ENCODE data around the gene WDR77.

Gene WDR77

DNA sequence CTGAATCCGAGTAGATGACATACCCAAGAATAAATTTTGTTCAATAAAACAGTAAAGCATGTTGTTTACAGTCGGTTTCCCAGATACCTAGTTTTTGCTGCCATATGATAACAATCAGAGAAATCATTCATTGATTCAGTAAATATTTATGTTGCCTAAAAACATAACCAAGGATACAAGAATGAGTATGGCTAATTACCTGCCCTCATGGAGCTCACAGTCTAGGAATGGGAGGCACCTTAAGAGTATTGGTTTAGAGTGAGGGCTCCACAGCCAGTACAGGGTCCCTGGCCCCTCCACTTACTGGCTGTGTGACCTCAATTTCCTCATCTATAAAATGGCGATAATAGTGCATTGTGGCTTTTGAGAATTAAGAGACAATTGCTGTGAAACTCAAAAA lies 1.1 kb upstream of the WDR77 start:
- DNase-seq (ENCODE audit: low spot score) = no peak
- TF ChIP-seq, protein P1, sequence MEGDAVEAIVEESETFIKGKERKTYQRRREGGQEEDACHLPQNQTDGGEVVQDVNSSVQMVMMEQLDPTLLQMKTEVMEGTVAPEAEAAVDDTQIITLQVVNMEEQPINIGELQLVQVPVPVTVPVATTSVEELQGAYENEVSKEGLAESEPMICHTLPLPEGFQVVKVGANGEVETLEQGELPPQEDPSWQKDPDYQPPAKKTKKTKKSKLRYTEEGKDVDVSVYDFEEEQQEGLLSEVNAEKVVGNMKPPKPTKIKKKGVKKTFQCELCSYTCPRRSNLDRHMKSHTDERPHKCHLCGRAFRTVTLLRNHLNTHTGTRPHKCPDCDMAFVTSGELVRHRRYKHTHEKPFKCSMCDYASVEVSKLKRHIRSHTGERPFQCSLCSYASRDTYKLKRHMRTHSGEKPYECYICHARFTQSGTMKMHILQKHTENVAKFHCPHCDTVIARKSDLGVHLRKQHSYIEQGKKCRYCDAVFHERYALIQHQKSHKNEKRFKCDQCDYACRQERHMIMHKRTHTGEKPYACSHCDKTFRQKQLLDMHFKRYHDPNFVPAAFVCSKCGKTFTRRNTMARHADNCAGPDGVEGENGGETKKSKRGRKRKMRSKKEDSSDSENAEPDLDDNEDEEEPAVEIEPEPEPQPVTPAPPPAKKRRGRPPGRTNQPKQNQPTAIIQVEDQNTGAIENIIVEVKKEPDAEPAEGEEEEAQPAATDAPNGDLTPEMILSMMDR (IDR thresholded peaks at IDR 0.05; ENCODE audit: extremely low read depth, missing control alignments) = no peak

DNA sequence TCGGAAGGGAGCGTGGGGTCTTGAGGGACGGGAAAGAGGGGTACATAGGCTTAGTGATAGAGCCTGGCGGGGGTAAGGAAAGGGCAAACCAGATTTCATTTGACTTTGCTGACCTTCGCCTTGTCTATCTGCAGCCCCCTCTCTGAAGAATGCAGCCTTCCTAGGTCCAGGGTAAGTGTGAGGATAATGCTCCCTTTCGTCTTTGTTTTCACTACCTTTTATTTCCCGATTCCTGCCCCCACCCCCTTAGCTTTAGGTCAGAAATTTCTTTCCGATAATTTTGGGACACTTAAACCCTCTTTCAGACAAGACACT lies 604 bp upstream of the WDR77 start:
- no peak for DNase-seq (ENCODE audit: low spot score)
- TF ChIP-seq, protein P1 (IDR thresholded peaks at IDR 0.05; ENCODE audit: extremely low read depth, missing control alignments) = no peak

DNA sequence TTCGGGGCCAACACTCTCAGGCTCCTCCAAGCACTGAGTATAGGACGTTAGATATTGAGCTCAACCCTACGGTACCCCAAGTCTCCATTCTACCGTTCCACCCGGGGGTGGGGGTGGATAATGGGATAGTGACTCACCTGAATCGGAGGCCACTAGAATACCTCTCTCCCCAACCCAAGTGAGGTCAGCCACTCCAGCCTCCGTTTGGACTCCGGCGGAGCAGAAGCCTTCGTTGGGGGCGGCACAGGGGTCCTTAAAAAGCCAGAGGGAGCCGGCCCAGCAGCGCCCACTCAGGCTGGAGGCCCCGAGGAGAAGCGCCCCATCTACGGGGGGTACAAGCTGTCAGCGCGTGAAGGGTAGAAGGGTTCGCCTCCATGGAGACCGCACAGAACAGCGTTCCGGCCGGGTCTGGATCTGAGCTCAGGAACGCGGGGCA lies 556 bp downstream of the WDR77 start:
- TF ChIP-seq, protein P1 (IDR thresholded peaks at IDR 0.05; ENCODE audit: extremely low read depth, missing control alignments) = no peak
- peak; percentile 13 for DNase-seq (ENCODE audit: low spot score)

DNA sequence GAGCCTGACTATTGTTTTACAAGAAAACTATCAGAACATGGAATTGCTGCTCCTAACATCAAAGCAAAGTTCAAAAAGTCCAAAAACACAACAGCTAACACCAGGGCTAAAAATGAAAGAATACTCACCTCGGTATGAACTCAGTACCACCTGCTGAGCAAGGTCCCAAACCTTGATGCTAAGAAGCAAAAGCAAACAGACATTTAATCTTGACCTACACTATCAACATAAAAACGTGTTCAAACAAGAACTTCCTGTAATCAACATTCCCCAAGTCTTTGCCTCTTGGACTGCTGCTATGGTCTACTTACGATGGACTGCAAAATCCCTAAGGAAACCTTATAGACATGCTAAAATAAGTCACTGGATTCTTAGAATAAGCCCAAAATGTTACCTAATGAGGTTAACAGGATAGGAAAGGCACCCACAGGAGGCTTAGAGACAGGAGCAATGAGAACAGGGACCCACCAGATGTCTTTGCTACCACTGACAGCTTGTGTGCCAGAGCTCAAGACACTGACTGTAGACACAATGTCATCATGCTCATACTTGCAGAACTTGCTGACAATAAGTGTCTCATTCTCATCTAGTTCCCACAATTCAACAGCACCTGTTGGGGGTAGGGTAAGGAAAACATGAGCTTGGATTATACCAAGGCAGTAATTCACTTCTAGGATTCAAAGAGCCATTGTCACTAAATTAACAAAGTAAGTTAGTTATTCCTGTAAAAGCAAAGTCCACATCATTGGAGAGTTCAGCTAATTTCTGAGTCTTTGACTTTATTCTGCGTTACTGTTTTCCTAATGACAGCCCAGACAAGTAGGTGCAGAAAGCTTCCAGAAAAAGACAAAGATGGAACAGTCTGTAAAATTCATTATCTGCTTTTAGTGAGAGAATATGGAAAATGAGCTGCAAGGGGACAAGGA lies 1.8 kb downstream of the WDR77 start:
- TF ChIP-seq, protein P1 (IDR thresholded peaks at IDR 0.05; ENCODE audit: extremely low read depth, missing control alignments) = no peak
- DNase-seq (ENCODE audit: low spot score) = no peak

DNA sequence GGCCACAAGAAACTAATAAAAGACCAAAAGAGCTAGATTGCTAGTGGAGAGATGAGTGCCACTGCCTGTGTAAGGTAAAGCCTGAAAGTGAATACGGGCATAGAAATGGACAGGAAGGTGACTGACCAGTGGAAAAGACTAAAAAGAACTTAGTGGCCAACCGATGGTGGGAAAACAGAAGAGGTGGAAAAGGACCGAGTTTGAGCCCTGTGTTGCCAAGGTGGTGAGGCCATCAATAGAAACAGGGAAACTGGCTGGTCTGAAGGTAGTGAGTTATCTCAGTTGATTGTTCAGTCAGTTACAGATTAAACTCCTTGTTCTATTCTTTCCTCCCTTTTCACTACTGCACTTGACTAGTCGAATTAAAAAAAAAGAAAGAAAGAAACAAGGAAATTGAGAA lies 2.5 kb downstream of the WDR77 start:
- DNase-seq (ENCODE audit: low spot score) = no peak
- TF ChIP-seq, protein P1 (IDR thresholded peaks at IDR 0.05; ENCODE audit: extremely low read depth, missing control alignments) = no peak

DNA sequence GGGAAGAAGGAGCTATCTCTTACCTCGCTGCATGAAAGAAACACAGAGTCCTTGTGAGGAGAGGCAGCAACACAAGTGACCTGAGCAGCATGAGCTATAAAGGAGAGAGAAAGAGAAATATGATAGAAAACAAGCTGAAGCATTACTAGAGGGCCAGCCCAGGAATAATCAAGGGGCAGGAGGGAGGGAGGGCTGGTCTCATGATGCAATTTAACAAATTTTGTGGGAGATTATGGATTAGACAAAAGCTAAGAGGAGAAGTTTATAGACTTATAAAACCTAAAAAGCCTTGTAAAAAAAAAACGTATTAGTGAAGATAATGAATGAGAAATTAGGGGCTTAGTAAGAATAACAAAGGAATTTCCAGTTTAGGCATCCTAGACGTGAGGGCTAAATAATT lies 5.0 kb downstream of the WDR77 start:
- no peak for DNase-seq (ENCODE audit: low spot score)
- TF ChIP-seq, protein P1 (IDR thresholded peaks at IDR 0.05; ENCODE audit: extremely low read depth, missing control alignments) = no peak

DNA sequence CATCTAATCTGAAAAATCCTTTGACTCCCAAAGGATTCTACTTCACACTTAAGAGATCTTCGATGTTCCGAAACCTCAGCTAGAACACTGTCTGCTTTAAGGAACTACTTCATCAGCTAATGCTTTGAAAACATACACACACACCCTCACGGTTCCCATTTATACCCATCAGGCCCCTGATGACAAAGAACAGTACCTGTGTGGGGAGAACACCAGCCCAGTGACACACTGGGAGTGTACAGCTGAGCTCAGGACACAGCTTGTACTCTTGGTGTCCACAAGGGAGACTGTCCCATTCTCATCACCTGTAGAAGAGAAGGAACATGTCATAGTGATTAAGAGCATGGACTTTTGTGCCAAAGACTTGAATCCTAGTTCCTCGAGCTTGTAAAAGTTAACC lies 6.6 kb downstream of the WDR77 start:
- TF ChIP-seq, protein P1 (IDR thresholded peaks at IDR 0.05; ENCODE audit: extremely low read depth, missing control alignments) = no peak
- DNase-seq (ENCODE audit: low spot score) = no peak
